Transverse colon (tissue), 4 donors: ENCODE results near the gene CD2BP2. TPM values are rescaled to one million over a fixed set of nuclear protein-coding genes. Genes with fewer than 3 reads are reported as not detected.
"Not testable (repeated sequence)": the region's sequence is repeated elsewhere in the genome, so short reads cannot be mapped to it uniquely, and the experiment has no call there.

Source experiments
- DNase-seq: peaks from one replicate; pipeline ENCODE4 v3.0.0-alpha.2; 2019
- H3K27ac ChIP-seq, 4 donors: fragments of 200-600 bp; sonication (generic); 2 replicates each; pipeline ENCODE4 v1.5.1; 2016 to 2018; ENCODE audit warnings: inconsistent platforms in 4 of 4
- H3K27me3 ChIP-seq: fragments of 200-600 bp; sonication (generic); 2 replicates; pipeline ENCODE4 v1.5.1; 2017; ENCODE audit warnings: inconsistent platforms
- H3K36me3 ChIP-seq, 4 donors: fragments of 200-600 bp; sonication (generic); 2 replicates each; pipeline ENCODE4 v1.5.1; 2017 to 2019; ENCODE audit warnings: inconsistent platforms in 4 of 4
- H3K4me1 ChIP-seq, 4 donors: fragments of 200-600 bp; sonication (generic); 2 replicates each; pipeline ENCODE4 v1.5.1; 2017 to 2020; ENCODE audit warnings: inconsistent platforms in 4 of 4
- H3K4me3 ChIP-seq, 4 donors: fragments of 200-600 bp; sonication (generic); 1 replicate in 1 of 4; 2 replicates in 3 of 4; pipeline versions ENCODE4 v1.5.1 to v1.6.1; 2017 to 2019; ENCODE audit warnings: inconsistent platforms in 4 of 4
- H3K9me3 ChIP-seq, 2 donors: fragments of 200-600 bp; sonication (generic); 2 replicates each; pipeline ENCODE4 v1.5.1; 2017 to 2019; ENCODE audit warnings: inconsistent platforms in 2 of 2
- EP300 ChIP-seq: sonication (generic); formaldehyde crosslinking; IDR thresholded peaks from one replicate; pipeline ENCODE4 v1.6.1; 2017; ENCODE audit warnings: antibody characterized with exemption, low read depth
- POLR2A ChIP-seq: fragments of 450-650 bp; IDR thresholded peaks from one replicate; pipeline ENCODE4 v1.6.1; 2016; ENCODE audit warnings: antibody characterized with exemption, mild to moderate bottlenecking, moderate library complexity
- POLR2AphosphoS5 ChIP-seq, 3 donors: sonication (generic); formaldehyde crosslinking; IDR thresholded peaks; one replicate each; pipeline ENCODE4 v1.6.1; 2016; ENCODE audit warnings: antibody characterized with exemption in 3 of 3
- whole genome bisulfite sequencing, 2 donors: methylation state at CpG; one replicate each; pipeline ENCODE4 v1.1.5; 2018; ENCODE audit warnings: low coverage in 1 of 2; 5-methylcytosine and 5-hydroxymethylcytosine counted together
- in situ Hi-C, 4 donors: fragments of 200-750 bp; cut with MboI; loops; one replicate each; pipeline versions ENCODE4 v1.15.0 to v1.15.1; 2017; ENCODE audit warnings: low sequenced_read_pairs in 3 of 4, low pct_ligation_motif_present in 1 of 4, low pct_unique_long_range_greater_than_20kb in 1 of 4
- intact Hi-C: fragments of 100-400 bp; cut with DNase I; formaldehyde crosslinking; loops from one replicate; pipeline ENCODE4 v1.15.1; 2023; ENCODE audit warnings: low total_unique reads
- total RNA-seq, 4 donors: library from RNA; depleted of rRNA; stranded (reverse); fragments of >200 nt; gene quantifications; one replicate each; pipeline ENCODE4 v1.1.0, GENCODE V29; 2016
- TF ChIP-seq, protein P1 (sequence below), 5 experiments: fragments of 200-600 bp in 3 of 5; fragments of 450-650 bp in 2 of 5; sonication (generic) in 3 of 5; IDR thresholded peaks; 1 replicate in 2 of 5; 2 replicates in 3 of 5; pipeline ENCODE4 v1.5.1; 2016 to 2017; ENCODE audit warnings: antibody characterized with exemption in 5 of 5, inconsistent platforms in 3 of 5, mild to moderate bottlenecking in 2 of 5, moderate library complexity in 1 of 5

Gene CD2BP2
- total RNA-seq, 4 donors from 2014 or later, result 25.8 to 41.1 (median 33.0) TPM

DNA sequence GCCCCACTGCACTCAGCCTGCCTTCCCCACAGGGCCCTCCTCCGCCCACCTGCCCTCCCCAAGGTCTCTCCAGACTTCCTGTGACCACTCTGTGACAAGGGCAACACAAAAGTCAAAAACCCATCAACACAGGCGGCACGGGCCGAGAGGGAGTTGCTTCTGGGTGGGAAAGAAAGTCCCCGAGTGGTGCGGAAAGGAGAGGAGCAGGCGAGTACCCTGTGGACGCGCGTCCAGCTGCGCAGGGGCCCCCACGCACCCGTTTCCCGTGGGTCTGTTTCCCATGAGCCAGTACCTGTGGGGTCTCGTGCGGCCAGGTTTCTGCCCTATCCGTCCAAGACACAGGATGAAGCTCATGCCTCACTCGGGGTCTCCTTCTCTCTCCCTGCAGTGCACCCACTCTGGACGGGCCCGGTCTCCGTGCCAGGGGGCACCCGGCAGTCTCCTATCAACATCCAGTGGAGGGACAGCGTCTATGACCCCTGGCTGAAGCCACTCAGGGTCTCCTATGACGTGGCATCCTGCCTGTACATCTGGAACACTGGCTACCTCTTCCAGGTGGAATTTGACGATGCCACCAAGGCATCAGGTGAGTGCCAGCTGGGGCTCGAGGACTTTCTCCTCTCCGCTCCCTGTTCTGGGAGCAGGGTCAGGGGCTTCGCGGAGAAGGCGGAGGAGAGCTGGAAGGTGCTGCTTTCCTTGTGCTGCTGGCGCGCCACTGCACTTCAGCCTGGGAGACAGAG is 12.2 kb downstream of the CD2BP2 start:
- in situ Hi-C loops (no loop called here), intact Hi-C loops (no loop called here)
- no peaks in the 10 kb centered on the region for H3K27me3 ChIP-seq
- H3K36me3 ChIP-seq, result no peaks in the 10 kb centered on the region
- H3K4me3 ChIP-seq, result no peak overlapping the region
- no peaks in the 10 kb centered on the region for H3K9me3 ChIP-seq
- TF ChIP-seq POLR2AphosphoS5 (IDR thresholded peaks at IDR 0.05) (no peak), POLR2A (no peak), EP300 (no peak)
- TF ChIP-seq, protein P1, sequence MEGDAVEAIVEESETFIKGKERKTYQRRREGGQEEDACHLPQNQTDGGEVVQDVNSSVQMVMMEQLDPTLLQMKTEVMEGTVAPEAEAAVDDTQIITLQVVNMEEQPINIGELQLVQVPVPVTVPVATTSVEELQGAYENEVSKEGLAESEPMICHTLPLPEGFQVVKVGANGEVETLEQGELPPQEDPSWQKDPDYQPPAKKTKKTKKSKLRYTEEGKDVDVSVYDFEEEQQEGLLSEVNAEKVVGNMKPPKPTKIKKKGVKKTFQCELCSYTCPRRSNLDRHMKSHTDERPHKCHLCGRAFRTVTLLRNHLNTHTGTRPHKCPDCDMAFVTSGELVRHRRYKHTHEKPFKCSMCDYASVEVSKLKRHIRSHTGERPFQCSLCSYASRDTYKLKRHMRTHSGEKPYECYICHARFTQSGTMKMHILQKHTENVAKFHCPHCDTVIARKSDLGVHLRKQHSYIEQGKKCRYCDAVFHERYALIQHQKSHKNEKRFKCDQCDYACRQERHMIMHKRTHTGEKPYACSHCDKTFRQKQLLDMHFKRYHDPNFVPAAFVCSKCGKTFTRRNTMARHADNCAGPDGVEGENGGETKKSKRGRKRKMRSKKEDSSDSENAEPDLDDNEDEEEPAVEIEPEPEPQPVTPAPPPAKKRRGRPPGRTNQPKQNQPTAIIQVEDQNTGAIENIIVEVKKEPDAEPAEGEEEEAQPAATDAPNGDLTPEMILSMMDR (IDR thresholded peaks at IDR 0.05), result no peak
- WGBS, 2 donors, result 90 to 96% methylated on average over 7 to 27 of the region's 32 CpGs
- no peak for DNase-seq
- no peak overlapping the region for H3K27ac ChIP-seq
- no peaks in the 10 kb centered on the region for H3K4me1 ChIP-seq

DNA sequence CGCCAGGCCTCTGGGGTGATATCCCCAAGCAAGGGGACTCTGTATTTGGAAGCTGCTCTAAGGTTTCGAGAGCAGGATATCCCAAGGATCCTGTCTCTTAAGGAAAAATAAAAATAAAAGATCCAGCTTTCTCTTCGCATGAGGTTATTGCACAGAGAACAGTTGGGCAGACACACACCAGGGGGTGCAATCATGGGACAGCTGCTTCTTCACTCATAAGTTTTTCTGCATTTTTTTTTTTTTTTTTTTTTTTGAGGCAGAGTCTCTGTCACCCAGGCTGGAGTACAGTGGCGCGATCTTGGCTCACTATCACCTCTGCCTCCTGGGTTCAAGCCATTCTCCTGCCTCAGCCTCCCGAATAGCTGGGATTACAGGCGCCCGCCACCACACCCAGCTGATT is 13.1 kb downstream of the CD2BP2 start:
- H3K36me3 ChIP-seq, DNase-seq, H3K9me3 ChIP-seq, H3K27me3 ChIP-seq, H3K27ac ChIP-seq, H3K4me3 ChIP-seq, intact Hi-C loops, H3K4me1 ChIP-seq, in situ Hi-C loops: not testable (repeated sequence)
- WGBS, 2 donors, result 92 to 100% methylated on average over 1 to 8 of the region's 8 CpGs

DNA sequence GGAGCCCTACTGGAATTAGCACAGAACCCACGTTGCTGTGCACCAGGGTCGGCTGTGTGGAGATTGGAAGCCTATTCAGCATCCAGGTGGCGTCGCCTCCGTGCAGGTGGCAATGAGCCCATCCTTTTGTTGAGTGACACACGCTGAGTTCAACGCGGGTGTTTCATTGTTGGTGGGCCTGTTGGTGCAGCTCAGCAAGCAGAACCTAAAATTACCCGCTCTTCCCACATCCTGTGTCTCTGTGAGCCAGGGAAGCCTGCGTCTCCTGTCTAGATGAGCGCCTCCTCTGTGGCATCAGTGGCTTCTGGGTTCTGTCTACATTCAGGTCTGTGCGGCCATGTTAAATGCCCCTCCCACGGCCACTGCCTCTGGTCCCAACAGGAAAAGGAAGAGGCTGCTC is 14.5 kb downstream of the CD2BP2 start:
- in situ Hi-C loops (no loop called here), intact Hi-C loops (no loop called here)
- DNase-seq, result no peak
- Histone ChIP-seq H3K27me3 (no peaks in the 10 kb centered on the region), H3K4me3 (no peak overlapping the region), H3K9me3 (no peaks in the 10 kb centered on the region), H3K4me1 (peaks cover 4 to 7% (median 5%) of the 10 kb centered on the region in 4 donors), H3K36me3 (no peaks in the 10 kb centered on the region), H3K27ac (no peak overlapping the region)
- 95 to 97% methylated on average over 5 to 12 of the region's 13 CpGs for WGBS, 2 donors
- no peak for TF ChIP-seq POLR2A
- TF ChIP-seq, protein P1 (IDR thresholded peaks at IDR 0.05), result no peak
- no peak for TF ChIP-seq EP300
- no peak for TF ChIP-seq POLR2AphosphoS5 (IDR thresholded peaks at IDR 0.05)

DNA sequence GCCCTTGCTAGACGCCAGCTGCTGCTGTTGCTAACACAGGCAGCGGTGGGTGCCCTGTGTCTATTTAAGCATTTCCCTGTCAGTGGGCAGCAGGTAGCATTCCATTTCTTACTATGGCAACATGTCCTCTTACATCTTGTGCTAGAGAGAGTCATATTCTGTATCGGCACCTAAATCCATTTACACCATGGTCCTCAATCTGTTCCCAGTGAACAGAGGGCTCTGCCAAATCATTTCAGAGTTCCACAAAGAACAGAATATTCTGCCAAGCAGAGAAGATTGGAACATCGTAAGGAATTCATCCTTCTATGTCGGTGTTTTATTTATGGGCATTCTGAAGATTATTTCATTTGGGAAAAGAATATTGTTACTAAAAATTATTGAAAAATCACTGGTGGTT is 16.4 kb downstream of the CD2BP2 start:
- H3K4me3 ChIP-seq, DNase-seq, H3K27ac ChIP-seq, H3K9me3 ChIP-seq, H3K27me3 ChIP-seq, in situ Hi-C loops, H3K36me3 ChIP-seq, H3K4me1 ChIP-seq, intact Hi-C loops: not testable (repeated sequence)
- 90 to 95% methylated on average over 3 to 4 of the region's 5 CpGs for WGBS, 2 donors

DNA sequence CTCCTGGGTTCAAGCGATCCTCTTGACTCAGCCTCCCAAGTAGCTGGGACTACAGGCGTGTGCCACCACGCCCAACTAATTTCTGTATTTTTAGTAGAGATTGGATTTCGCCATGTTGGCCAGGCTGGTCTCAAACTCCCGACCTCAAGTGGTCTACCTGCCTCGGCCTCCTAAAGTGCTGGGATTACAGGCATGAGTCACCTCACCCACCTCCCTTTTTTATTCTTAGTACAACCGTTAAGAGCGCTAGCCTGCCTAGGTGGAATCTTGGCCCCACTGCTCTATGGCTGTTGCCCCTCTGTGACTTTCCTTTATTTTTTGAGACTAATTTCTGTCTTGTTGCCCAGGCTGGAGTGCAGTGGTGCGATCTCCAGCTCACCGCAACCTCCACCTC is 17.1 kb downstream of the CD2BP2 start:
- H3K27me3 ChIP-seq, in situ Hi-C loops, H3K9me3 ChIP-seq, H3K4me1 ChIP-seq, H3K27ac ChIP-seq, H3K4me3 ChIP-seq, DNase-seq, intact Hi-C loops, H3K36me3 ChIP-seq: not testable (repeated sequence)
- 93 to 94% methylated on average over 5 to 10 of the region's 10 CpGs for WGBS, 2 donors
